HG03280 (cell line): Measurements from ENCODE around the gene PARP16.

Experiments
- ATAC-seq: cut with Tn5 transposase; IDR thresholded peaks from one replicate; pipeline ENCODE4 v1.9.1; 2021; ENCODE audit warnings: mild to moderate bottlenecking, moderate library complexity; ENCODE audit not compliant: unreplicated experiment

Gene PARP16

GRCh38 chr15:65208647-65209046 lies 78.0 kb downstream of the PARP16 start:
- ATAC-seq = no peak
